CD4-positive, alpha-beta T cell (primary cell): ENCODE measurements around the gene NDUFAF2. TPM values are rescaled to one million over a fixed set of nuclear protein-coding genes. Genes with fewer than 3 reads are reported as not detected.

Source experiments
- ATAC-seq: fragments of 200-7000 bp; cut with Tn5 transposase; one replicate; pipeline ENCODE4 v1.10.0; 2022; ENCODE audit warnings: mild to moderate bottlenecking; ENCODE audit not compliant: poor library complexity
- CTCF ChIA-PET: fragments of 350-600 bp; sonication (Branson Sonifier 250); formaldehyde crosslinking; loops from one replicate; lab custom pipeline; 2021; ENCODE audit warnings: antibody characterized with exemption, inconsistent platforms; lab: Charles Lee
- POLR2A ChIA-PET: fragments of 350-600 bp; sonication (Branson Sonifier 250); formaldehyde crosslinking; loops from one replicate; lab custom pipeline; 2021; ENCODE audit warnings: antibody characterized with exemption, inconsistent platforms; lab: Charles Lee
- DNase-seq, 14 experiments: peaks; one replicate each; pipeline ENCODE4 v3.0.0-alpha.2; 2013 to 2020; ENCODE audit warnings: mixed read lengths in 2 of 14
- H3K27ac ChIP-seq, 2 donors: one replicate each; pipeline versions ENCODE4 v1.5.1 to v1.7.0; 2013; ENCODE audit warnings: low read length in 2 of 2, low read depth in 1 of 2, mild to moderate bottlenecking in 1 of 2
- H3K27me3 ChIP-seq, 2 experiments: 1 replicate in 1 of 2; 2 replicates in 1 of 2; pipeline versions ENCODE4 v1.6.1 to v1.7.0; 2013; ENCODE audit warnings: low read length in 2 of 2, control low read depth in 1 of 2, mild to moderate bottlenecking in 1 of 2, moderate library complexity in 1 of 2; ENCODE audit not compliant: insufficient read depth in 2 of 2, control insufficient read depth in 1 of 2
- H3K36me3 ChIP-seq: one replicate; pipeline ENCODE4 v1.6.1; 2013; ENCODE audit warnings: low read length, control low read depth; ENCODE audit not compliant: insufficient read depth
- H3K4me1 ChIP-seq: one replicate; pipeline ENCODE4 v1.6.1; 2013; ENCODE audit warnings: low read length, control low read depth; ENCODE audit not compliant: insufficient read depth
- H3K4me3 ChIP-seq: one replicate; pipeline ENCODE4 v1.5.1; 2013; ENCODE audit warnings: mild to moderate bottlenecking, low read length, moderate library complexity
- H3K9me3 ChIP-seq, 2 experiments: 1 replicate in 1 of 2; 2 replicates in 1 of 2; pipeline versions ENCODE4 v1.6.1 to v1.7.0; 2013; ENCODE audit warnings: low read length in 2 of 2, mild to moderate bottlenecking in 2 of 2, control low read depth in 1 of 2, moderate library complexity in 1 of 2; ENCODE audit not compliant: control insufficient read depth in 1 of 2, insufficient read depth in 1 of 2
- H3K27ac Mint-ChIP-seq: one replicate; pipeline ENCODE4 v1.8.0; 2020; ENCODE audit warnings: mixed read lengths
- H3K27me3 Mint-ChIP-seq: one replicate; pipeline ENCODE4 v1.8.0; 2021; ENCODE audit warnings: mixed read lengths
- H3K36me3 Mint-ChIP-seq: one replicate; pipeline ENCODE4 v1.8.0; 2021; ENCODE audit warnings: low read depth, mixed read lengths
- H3K4me1 Mint-ChIP-seq: one replicate; pipeline ENCODE4 v1.8.0; 2021; ENCODE audit warnings: low read depth, mixed read lengths
- H3K4me3 Mint-ChIP-seq: one replicate; pipeline ENCODE4 v1.8.0; 2020; ENCODE audit warnings: mild to moderate bottlenecking, mixed read lengths
- H3K9me3 Mint-ChIP-seq: one replicate; pipeline ENCODE4 v1.8.0; 2020; ENCODE audit warnings: mixed read lengths
- CTCF ChIP-seq: fragments of 200-600 bp; IDR thresholded peaks from one replicate; pipeline ENCODE4 v1.8.0; 2022; ENCODE audit warnings: antibody characterized with exemption, mild to moderate bottlenecking
- intact Hi-C, 2 experiments: fragments of 100-400 bp; cut with DNase I in 1 of 2; cut with micrococcal nuclease in 1 of 2; formaldehyde crosslinking; loops; one replicate each; pipeline versions ENCODE4 v1.15.1 to v1.9.0; 2023 to 2025; cut with DNase I, micrococcal nuclease
- total RNA-seq, 174 experiments: library from RNA in 2 of 174; stranded (reverse) in 2 of 174; gene quantifications; one replicate each; pipeline ENCODE4 v1.2.3 and lab custom pipeline; 2021 to 2026

The NDUFAF2 gene
- total RNA-seq, 2 experiments from 2014 or later: 8.1 to 8.8 TPM

- Mint-ChIP-seq H3K9me3 (no peaks in the 10 kb centered on the region), H3K27ac (no peak overlapping the region), H3K4me1 (no peaks in the 10 kb centered on the region), H3K27me3 (no peaks in the 10 kb centered on the region), H3K36me3 (peaks cover 9% of the 10 kb centered on the region), H3K4me3 (no peak overlapping the region)
- Histone ChIP-seq H3K36me3 (no peaks in the 10 kb centered on the region), H3K27me3 (no peaks in the 10 kb centered on the region), H3K9me3 (no peaks in the 10 kb centered on the region), H3K27ac (no peak overlapping the region), H3K4me1 (no peaks in the 10 kb centered on the region), H3K4me3 (no peak overlapping the region)
- POLR2A ChIA-PET: no interaction called here
- ATAC-seq (no peak), DNase-seq (no peak)
- no peak for TF ChIP-seq CTCF
- CTCF ChIA-PET: no interaction called here
- intact Hi-C loops: no loop called here
Observed at GRCh38 chr5:61052882-61053281, 107.9 kb downstream of the NDUFAF2 start.

GRCh38 chr5:61053937-61054336 lies 108.9 kb downstream of the NDUFAF2 start:
- Histone ChIP-seq H3K27me3 (no peaks in the 10 kb centered on the region), H3K4me3 (no peak overlapping the region), H3K27ac (no peak overlapping the region), H3K36me3 (no peaks in the 10 kb centered on the region), H3K4me1 (no peaks in the 10 kb centered on the region), H3K9me3 (no peaks in the 10 kb centered on the region)
- Mint-ChIP-seq H3K4me1 (no peaks in the 10 kb centered on the region), H3K36me3 (peaks cover 9% of the 10 kb centered on the region), H3K27ac (no peak overlapping the region), H3K9me3 (no peaks in the 10 kb centered on the region), H3K4me3 (no peak overlapping the region), H3K27me3 (no peaks in the 10 kb centered on the region)
- TF ChIP-seq CTCF: no peak
- ChIA-PET POLR2A (no interaction called here), CTCF (no interaction called here)
- ATAC-seq (no peak), DNase-seq (no peak)
- intact Hi-C loops: loop anchor here in 1 of 2 experiments (2.0 kb wide), 1 partner anchor 605 kb away; no protein-coding TSS in a partner anchor

- intact Hi-C loops: loop anchor here (1.0 to 2.0 kb wide), 2 partner anchors 603 kb away; no protein-coding TSS in a partner anchor
- H3K27me3 ChIP-seq: no peaks in the 10 kb centered on the region
- H3K27ac ChIP-seq: no peak overlapping the region
- Mint-ChIP-seq H3K9me3 (no peaks in the 10 kb centered on the region), H3K27me3 (no peaks in the 10 kb centered on the region), H3K4me3 (no peak overlapping the region), H3K27ac (no peak overlapping the region), H3K36me3 (peaks cover 12% of the 10 kb centered on the region), H3K4me1 (no peaks in the 10 kb centered on the region)
- ATAC-seq (peak; percentile 55), DNase-seq (peak in 3 of 14 experiments; percentile 31 to 52 (median 50))
- POLR2A ChIA-PET: no interaction called here
- peak; percentile 55 for TF ChIP-seq CTCF
- no peaks in the 10 kb centered on the region for H3K36me3 ChIP-seq
- CTCF ChIA-PET: interaction anchor here (0.7 to 1.5 kb wide), 2 partner anchors 602 to 603 kb away, joined by 4 to 7 read pairs; no protein-coding TSS in a partner anchor
- H3K9me3 ChIP-seq: no peaks in the 10 kb centered on the region
- no peaks in the 10 kb centered on the region for H3K4me1 ChIP-seq
- H3K4me3 ChIP-seq: no peak overlapping the region
Observed at GRCh38 chr5:61055434-61056006, 110.5 kb downstream of the NDUFAF2 start.
